H1 (cell line): Measurements from ENCODE around the gene TPM1. TPM values are rescaled to one million over a fixed set of nuclear protein-coding genes. Genes with fewer than 3 reads are reported as not detected.

Source experiments
- CTCF ChIA-PET: fragments of 300-600 bp; sonication (Branson Sonifier 250); formaldehyde crosslinking; loops from one replicate; lab custom pipeline; 2021; ENCODE audit not compliant: partially characterized antibody; lab: Charles Lee
- POLR2A ChIA-PET: fragments of 300-600 bp; sonication (Branson Sonifier 250); formaldehyde crosslinking; loops from one replicate; lab custom pipeline; 2021; ENCODE audit warnings: inconsistent platforms; ENCODE audit not compliant: partially characterized antibody; lab: Charles Lee
- DNase-seq, 2 experiments: peaks; one replicate each; pipeline versions ENCODE4 v3.0.0 to v3.0.0-alpha.2; 2010 to 2022; ENCODE audit warnings: low spot score in 2 of 2, low read depth in 1 of 2, mixed read lengths in 1 of 2
- FAIRE-seq: peaks from 2 replicates; lab custom pipeline; 2011; peaks lifted over from hg19 to GRCh38; lab: Jason Lieb, UNC
- H2AFZ ChIP-seq: 2 replicates; pipeline ENCODE4 v1.8.1; 2012; ENCODE audit warnings: low read length, inconsistent platforms
- H2AK5ac ChIP-seq: 2 replicates; pipeline ENCODE4 v1.6.1; 2013; ENCODE audit warnings: low read depth, low read length
- H2BK120ac ChIP-seq: replicated peaks from 2 replicates; pipeline ENCODE3; 2013; ENCODE audit warnings: low read depth, low read length, inconsistent platforms
- H2BK12ac ChIP-seq: 2 replicates; pipeline ENCODE4 v1.6.1; 2013; ENCODE audit warnings: low read depth, low read length
- H2BK15ac ChIP-seq: 2 replicates; pipeline ENCODE4 v1.6.1; 2013; ENCODE audit warnings: low read length
- H2BK20ac ChIP-seq: 2 replicates; pipeline ENCODE4 v1.6.1; 2013; ENCODE audit warnings: low read length
- H2BK5ac ChIP-seq: 2 replicates; pipeline ENCODE4 v1.6.1; 2013; ENCODE audit warnings: low read depth, low read length
- H3K14ac ChIP-seq: 2 replicates; pipeline ENCODE4 v1.6.1; 2013; ENCODE audit warnings: inconsistent platforms; ENCODE audit not compliant: insufficient read length
- H3K18ac ChIP-seq: 2 replicates; pipeline ENCODE4 v1.6.1; 2013; ENCODE audit warnings: low read length; ENCODE audit errors: extremely low read depth
- H3K23ac ChIP-seq: 2 replicates; pipeline ENCODE4 v1.6.1; 2013; ENCODE audit warnings: inconsistent platforms; ENCODE audit not compliant: insufficient read length
- H3K23me2 ChIP-seq: 2 replicates; pipeline ENCODE4 v1.6.1; 2013; ENCODE audit warnings: low read depth, low read length
- H3K27ac ChIP-seq: 2 replicates; pipeline ENCODE4 v1.6.1; 2011; ENCODE audit warnings: low read depth, low read length, inconsistent platforms
- H3K27me3 ChIP-seq, 4 experiments: replicated peaks in 1 of 4; 1 replicate in 1 of 4; 2 replicates in 3 of 4; pipeline versions ENCODE4 v1.6.1 to v1.8.1; 2011 to 2013; ENCODE audit warnings: low read length in 3 of 4, mild to moderate bottlenecking in 3 of 4, inconsistent platforms in 2 of 4, mixed read lengths in 2 of 4, moderate library complexity in 1 of 4; ENCODE audit not compliant: control insufficient read depth in 3 of 4, insufficient read depth in 3 of 4; ENCODE audit errors: extremely low read depth in 1 of 4
- H3K36me3 ChIP-seq, 4 experiments: 2 replicates each; pipeline versions ENCODE4 v1.6.1 to v1.8.1; 2011 to 2013; ENCODE audit warnings: mild to moderate bottlenecking in 4 of 4, low read length in 3 of 4, moderate library complexity in 2 of 4, control low read depth in 1 of 4, inconsistent platforms in 1 of 4; ENCODE audit not compliant: insufficient read depth in 4 of 4, control insufficient read depth in 2 of 4
- H3K4ac ChIP-seq: replicated peaks from 2 replicates; pipeline ENCODE3; 2013; ENCODE audit warnings: low read length, low read depth, mixed read lengths, inconsistent platforms; ENCODE audit not compliant: insufficient read length
- H3K4me1 ChIP-seq, 4 experiments: replicated peaks in 1 of 4; 1 replicate in 1 of 4; 2 replicates in 3 of 4; pipeline versions ENCODE4 v1.6.1 to v1.8.1; 2011 to 2013; ENCODE audit warnings: low read length in 3 of 4, inconsistent platforms in 2 of 4, mixed read lengths in 1 of 4; ENCODE audit not compliant: insufficient read depth in 4 of 4, control insufficient read depth in 3 of 4
- H3K4me2 ChIP-seq, 2 experiments: 2 replicates each; pipeline versions ENCODE4 v1.6.1 to v1.8.1; 2011 to 2013; ENCODE audit warnings: low read depth in 2 of 2, low read length in 2 of 2, control low read depth in 1 of 2, inconsistent platforms in 1 of 2, mild to moderate bottlenecking in 1 of 2; ENCODE audit not compliant: insufficient read depth in 1 of 2
- H3K4me3 ChIP-seq, 4 experiments: fragments of 200-600, 300-600 bp in 1 of 4; sonication (generic), shearing (Covaris generic), sonication (Bioruptor Twin) in 1 of 4; 2 replicates each; pipeline versions ENCODE4 v1.5.1 to v1.8.1; 2011 to 2016; ENCODE audit warnings: low read length in 4 of 4, low read depth in 3 of 4, control low read depth in 2 of 4, inconsistent platforms in 2 of 4, mild to moderate bottlenecking in 2 of 4, mixed read lengths in 1 of 4, moderate library complexity in 1 of 4; ENCODE audit not compliant: insufficient read depth in 2 of 4; ENCODE audit errors: extremely low read depth in 1 of 4
- H3K56ac ChIP-seq: replicated peaks from 2 replicates; pipeline ENCODE3; 2013; ENCODE audit warnings: low read depth, mild to moderate bottlenecking, mixed read lengths, low read length, inconsistent platforms; ENCODE audit not compliant: insufficient read length
- H3K79me1 ChIP-seq: 2 replicates; pipeline ENCODE4 v1.6.1; 2013; ENCODE audit warnings: low read depth, low read length, control low read depth
- H3K79me2 ChIP-seq, 2 experiments: 2 replicates each; pipeline versions ENCODE4 v1.6.1 to v1.8.1; 2012 to 2013; ENCODE audit warnings: low read length in 2 of 2, mild to moderate bottlenecking in 2 of 2, inconsistent platforms in 1 of 2; ENCODE audit not compliant: insufficient read depth in 2 of 2, control insufficient read depth in 1 of 2
- H3K9ac ChIP-seq, 4 experiments: replicated peaks in 1 of 4; 1 replicate in 1 of 4; 2 replicates in 3 of 4; pipeline versions ENCODE4 v1.6.1 to v1.8.1; 2011 to 2013; ENCODE audit warnings: low read depth in 3 of 4, low read length in 3 of 4, control low read depth in 2 of 4, mild to moderate bottlenecking in 2 of 4, moderate library complexity in 2 of 4, inconsistent platforms in 1 of 4; ENCODE audit errors: extremely low read depth in 1 of 4
- H3K9me3 ChIP-seq, 2 experiments: 2 replicates each; pipeline versions ENCODE4 v1.6.1 to v1.8.1; 2012 to 2013; ENCODE audit warnings: mild to moderate bottlenecking in 2 of 2, moderate library complexity in 2 of 2, control low read depth in 1 of 2, inconsistent platforms in 1 of 2, low read depth in 1 of 2, low read length in 1 of 2, mixed read lengths in 1 of 2; ENCODE audit not compliant: insufficient read depth in 2 of 2
- H4K20me1 ChIP-seq, 2 experiments: replicated peaks in 1 of 2; 2 replicates each; pipeline versions ENCODE3 to v1.8.1; 2011 to 2013; ENCODE audit warnings: inconsistent platforms in 2 of 2, low read length in 2 of 2, mild to moderate bottlenecking in 1 of 2; ENCODE audit not compliant: insufficient read depth in 2 of 2, control insufficient read depth in 1 of 2
- H4K5ac ChIP-seq: 2 replicates; pipeline ENCODE4 v1.6.1; 2013; ENCODE audit warnings: low read length, low read depth, mixed read lengths, inconsistent platforms; ENCODE audit not compliant: insufficient read length
- H4K8ac ChIP-seq: 2 replicates; pipeline ENCODE4 v1.8.0; 2013; ENCODE audit warnings: mild to moderate bottlenecking, moderate library complexity, low read length, inconsistent platforms; ENCODE audit not compliant: insufficient read depth; ENCODE audit errors: extremely low read depth
- H4K91ac ChIP-seq: replicated peaks from 2 replicates; pipeline ENCODE3; 2013; ENCODE audit warnings: low read length, mixed read lengths, inconsistent platforms; ENCODE audit not compliant: insufficient read length
- BRCA1 ChIP-seq: IDR thresholded peaks from 2 replicates; pipeline ENCODE4 v1.6.1; 2012; ENCODE audit warnings: low read depth, low read length, improper control_type of control experiment
- CHD1 ChIP-seq: IDR thresholded peaks from 2 replicates; pipeline ENCODE4 v1.6.1; 2012; ENCODE audit warnings: low read depth, low read length, improper control_type of control experiment
- CREB1 ChIP-seq: IDR thresholded peaks from 2 replicates; pipeline ENCODE4 v1.6.1; 2012; ENCODE audit warnings: inconsistent platforms
- PHF8 ChIP-seq: fragments of 200-600 bp; sonication (generic); conservative IDR thresholded peaks from 2 replicates; pipeline ENCODE4 v1.7.1; 2012; ENCODE audit warnings: low read depth, mild to moderate bottlenecking, inconsistent platforms, low read length, moderate library complexity
- POLR2A ChIP-seq, 2 experiments: IDR thresholded peaks; 1 replicate in 1 of 2; 2 replicates in 1 of 2; pipeline ENCODE4 v1.6.1; 2011; ENCODE audit warnings: low read depth in 2 of 2, low read length in 2 of 2, mild to moderate bottlenecking in 2 of 2; ENCODE audit errors: control extremely low read depth in 1 of 2
- SIN3A ChIP-seq, 2 experiments: IDR thresholded peaks in 1 of 2; conservative IDR thresholded peaks in 1 of 2; 2 replicates each; pipeline ENCODE4 v1.6.1; 2011 to 2012; ENCODE audit warnings: low read length in 2 of 2, improper control_type of control experiment in 1 of 2, low read depth in 1 of 2, mild to moderate bottlenecking in 1 of 2
- TEAD4 ChIP-seq: IDR thresholded peaks from 2 replicates; pipeline ENCODE4 v1.6.1; 2012; ENCODE audit warnings: low read depth, low read length, inconsistent platforms, mixed read lengths
- WGBS, 2 experiments: shearing (Covaris generic) in 1 of 2; methylation state at CpG; one replicate each; pipeline versions ENCODE4 v1.1.6 to v1.1.7; 2013 to 2015; ENCODE audit warnings: low lambda C conversion rate in 2 of 2, mixed read lengths in 2 of 2, inconsistent platforms in 1 of 2, low coverage in 1 of 2, missing lambda C conversion rate in 1 of 2; ENCODE audit not compliant: insufficient replicate concordance in 2 of 2, insufficient coverage in 1 of 2, insufficient read length in 1 of 2; ENCODE audit errors: extremely low coverage in 1 of 2, missing lambda C conversion rate in 1 of 2; 5-methylcytosine and 5-hydroxymethylcytosine counted together
- polyA plus RNA-seq, 7 experiments: library from polyadenylated mRNA; depleted of rRNA in 3 of 7; stranded (reverse) in 5 of 7; unstranded in 2 of 7; fragments of >200 nt in 5 of 7; fragments of 200-250 nt in 2 of 7; gene quantifications; 1 replicate in 5 of 7; 2 replicates in 1 of 7; 4 replicates in 1 of 7; pipeline versions ENCODE4 v1.2.1 to v1.2.3, GENCODE V29; 2011 to 2013; ENCODE audit warnings: missing spikeins in 2 of 7, mixed read lengths in 2 of 7
- total RNA-seq: library from RNA; stranded (reverse); fragmentation: NEBNext Ultra II Directional; extraction: Animal tissue kit (Norgen Biotek cat#: 25700); gene quantifications from 2 replicates; pipeline ENCODE4 v1.2.1, GENCODE V29; 2021
- TF ChIP-seq, protein P1 (sequence below): IDR thresholded peaks from 2 replicates; pipeline ENCODE4 v1.6.1; 2012; ENCODE audit warnings: inconsistent platforms

Gene TPM1
- total and polyA plus RNA-seq, 2 of the 8 experiments (the other 6 are each of a cell fraction or from before 2014, with no cell fraction given), result 258 to 579 TPM

DNA sequence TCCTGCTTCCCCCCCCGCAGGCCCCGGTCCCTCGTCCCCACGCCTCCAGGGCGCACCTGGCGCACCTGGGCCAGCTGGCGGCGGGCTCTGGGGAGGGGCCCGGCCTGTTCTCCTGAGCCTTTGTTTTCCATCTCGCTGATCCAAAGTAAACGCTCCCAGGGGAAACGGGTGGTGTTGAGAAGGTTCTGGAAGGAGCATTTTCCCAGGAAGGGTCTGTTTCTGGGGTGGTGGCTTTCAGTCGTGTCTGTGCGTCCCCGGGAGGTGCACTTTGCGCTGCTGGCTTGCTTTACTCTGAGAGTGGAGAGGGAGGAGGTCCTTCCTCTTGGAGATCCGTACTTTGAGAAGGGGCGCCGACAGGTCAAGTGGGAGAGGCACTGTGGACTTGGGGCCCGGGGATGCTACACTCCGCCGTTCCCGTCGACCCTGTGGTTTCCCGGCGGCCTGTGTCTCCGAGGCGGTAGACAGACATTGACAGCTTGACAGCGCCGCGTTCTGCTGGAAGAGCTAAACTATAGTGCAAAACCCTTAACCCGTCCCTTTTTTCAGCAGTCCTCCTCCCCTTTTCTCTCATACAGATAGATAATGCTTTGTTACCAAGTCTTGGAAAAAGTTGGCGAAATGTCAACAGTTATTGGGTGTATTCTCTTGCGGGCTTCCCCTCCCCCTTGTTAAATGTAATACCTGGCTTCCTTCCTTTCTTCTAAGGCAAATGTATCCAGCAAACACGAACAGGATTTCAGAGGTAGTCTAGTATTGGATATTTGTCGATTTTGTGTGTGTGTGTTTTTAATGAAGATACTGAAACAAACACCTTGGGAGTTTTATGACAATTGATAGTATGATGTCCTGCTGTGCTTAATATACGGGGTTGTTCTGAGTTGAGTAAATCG, 6.5 kb downstream of the TPM1 start:
- no peak overlapping the region for H3K18ac ChIP-seq
- H3K9me3 ChIP-seq, result no peaks in the 10 kb centered on the region
- H3K79me1 ChIP-seq, result no peaks in the 10 kb centered on the region; the same call in 1 of the 2 replicates
- peak in 1 of 2 experiments; percentile 71 for DNase-seq
- H2BK5ac ChIP-seq, result peak overlapping the region; percentile 67; the same call in 1 of the 2 replicates
- no peak overlapping the region for H2BK120ac ChIP-seq
- ChIA-PET POLR2A (interaction anchor here (0.8 to 30.9 kb wide), 27 partner anchors 8 to 229 kb away, joined by 3 to 635 read pairs (median 8); partner anchors contain the start of gene APH1B), CTCF (interaction anchor here (0.8 to 7.1 kb wide), 22 partner anchors 8 to 257 kb away, joined by 3 to 58 read pairs (median 7); no protein-coding TSS in a partner anchor)
- no peak overlapping the region for H2AK5ac ChIP-seq
- H2BK15ac ChIP-seq, result no peak overlapping the region
- no peak overlapping the region for H2AFZ ChIP-seq
- H3K27ac ChIP-seq, result peak overlapping the region; percentile 37; the same call in 1 of the 2 replicates
- H3K14ac ChIP-seq, result no peak overlapping the region
- H3K9ac ChIP-seq, result peak overlapping the region; percentile 12 to 66 (median 57); a peak in 6 of 7 replicates
- peaks cover 9 to 72% (median 26%) of the 10 kb centered on the region in 4 experiments; a peak in 7 of 8 replicates for H3K36me3 ChIP-seq
- no peak overlapping the region for H3K23ac ChIP-seq
- H4K20me1 ChIP-seq, result peaks cover 3 to 14% of the 10 kb centered on the region in 2 experiments
- H3K79me2 ChIP-seq, result peaks cover 1 to 57% of the 10 kb centered on the region in 2 experiments; a peak in 3 of 4 replicates
- H3K4me3 ChIP-seq, result peak overlapping the region; percentile 42 to 98 (median 69)
- H4K91ac ChIP-seq, result peak overlapping the region; percentile 13
- H3K27me3 ChIP-seq, result no peaks in the 10 kb centered on the region
- 20% methylated on average over 34 of the region's 38 CpGs; no CpG with 5 or more reads in 1 of the 2 experiments for WGBS, 2 experiments
- H3K56ac ChIP-seq, result no peak overlapping the region
- H4K5ac ChIP-seq, result peak overlapping the region; percentile 7
- peaks cover 15 to 35% (median 22%) of the 10 kb centered on the region in 4 experiments for H3K4me1 ChIP-seq
- FAIRE-seq, result no peak
- peak overlapping the region; percentile 87 to 94 for H3K4me2 ChIP-seq
- peaks cover 12% of the 10 kb centered on the region; the same call in 1 of the 2 replicates for H3K23me2 ChIP-seq
- no peak overlapping the region; the same call in 1 of the 2 replicates for H4K8ac ChIP-seq
- H3K4ac ChIP-seq, result no peak overlapping the region
- H2BK12ac ChIP-seq, result no peak overlapping the region
- H2BK20ac ChIP-seq, result no peak overlapping the region
- TF ChIP-seq POLR2A (IDR thresholded peaks at IDR 0.05; ENCODE audit: control extremely low read depth in 1 of 2, low read depth in 2 of 2, low read length in 2 of 2) (peak; percentile 25 to 31), SIN3A (conservative IDR thresholded peaks at IDR 0.05 in 1 of 2, IDR thresholded peaks at IDR 0.05 in 1 of 2; ENCODE audit: low read depth in 1 of 2, low read length in 2 of 2) (peak; percentile 86; a peak in 3 of 4 replicates), CHD1 (no peak), CREB1 (peak; percentile 33; the same call in 1 of the 2 replicates), PHF8 (0 out of 2 replicates have a peak, but pooled peaks have one; percentile 20), TEAD4 (no peak), BRCA1 (no peak)
- TF ChIP-seq, protein P1, sequence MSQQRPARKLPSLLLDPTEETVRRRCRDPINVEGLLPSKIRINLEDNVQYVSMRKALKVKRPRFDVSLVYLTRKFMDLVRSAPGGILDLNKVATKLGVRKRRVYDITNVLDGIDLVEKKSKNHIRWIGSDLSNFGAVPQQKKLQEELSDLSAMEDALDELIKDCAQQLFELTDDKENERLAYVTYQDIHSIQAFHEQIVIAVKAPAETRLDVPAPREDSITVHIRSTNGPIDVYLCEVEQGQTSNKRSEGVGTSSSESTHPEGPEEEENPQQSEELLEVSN, result no peak
